K562 (cell line): ENCODE measurements around the gene CHAC1. TPM values are rescaled to one million over a fixed set of nuclear protein-coding genes. Genes with fewer than 3 reads are reported as not detected.

Experiments used
- ATAC-seq: fragments of 200-7000 bp; cut with Tn5 transposase; 3 replicates; pipeline ENCODE4 v1.9.1; 2020; ENCODE audit warnings: moderate library complexity
- BruUV-seq: library from RNA; stranded (reverse); fragments of 400-500 nt; replicated peaks from 2 replicates; lab custom pipeline; 2021; lab: Mats Ljungman, UMichigan
- CTCF ChIA-PET: fragments of 300-600 bp; formaldehyde crosslinking; extraction: SDS; loops from one replicate; lab custom pipeline; 2021; ENCODE audit warnings: low intra/inter-chr PET ratio; lab: Yijun Ruan, JAX
- POLR2A ChIA-PET: fragments of 300-600, 350-650 bp; sonication (Branson Sonifier 250); formaldehyde crosslinking; extraction: SDS; loops from one replicate; lab custom pipeline; 2021; ENCODE audit warnings: antibody characterized with exemption, inconsistent platforms; lab: Yijun Ruan, JAX
- DNase-seq, 4 experiments: peaks; one replicate each; pipeline versions ENCODE4 v3.0.0 to v3.0.0-alpha.2; 2011 to 2018; ENCODE audit warnings: low spot score in 3 of 4, mixed read lengths in 3 of 4; ENCODE audit errors: extremely low read depth in 1 of 4
- FAIRE-seq: peaks from 2 replicates; lab custom pipeline; 2011; peaks lifted over from hg19 to GRCh38; lab: Jason Lieb, UNC
- H2AFZ ChIP-seq: 2 replicates; pipeline ENCODE4 v1.6.0; 2011; ENCODE audit warnings: low read depth, low read length, control low read depth, inconsistent platforms
- H3K27ac ChIP-seq: fragments of 200-600 bp; 3 replicates; pipeline ENCODE4 v1.8.0; 2011; ENCODE audit warnings: low read depth, mild to moderate bottlenecking, control low read depth, inconsistent platforms, low read length, moderate library complexity, mixed read lengths; ENCODE audit errors: extremely low read depth
- H3K27me3 ChIP-seq, 2 experiments: fragments of 300-600 bp in 1 of 2; 2 replicates in 1 of 2; 3 replicates in 1 of 2; pipeline versions ENCODE4 v1.6.0 to v1.8.0; 2011; ENCODE audit warnings: inconsistent platforms in 2 of 2, low read length in 2 of 2, mild to moderate bottlenecking in 1 of 2, mixed read lengths in 1 of 2, moderate library complexity in 1 of 2; ENCODE audit not compliant: control insufficient read depth in 2 of 2, insufficient read depth in 2 of 2
- H3K36me3 ChIP-seq: fragments of 300-600 bp; 3 replicates; pipeline ENCODE4 v1.8.0; 2011; ENCODE audit warnings: mild to moderate bottlenecking, low read length, inconsistent platforms; ENCODE audit not compliant: control insufficient read depth, insufficient read depth
- H3K4me1 ChIP-seq, 2 experiments: fragments of 200-600 bp in 1 of 2; replicated peaks in 1 of 2; 2 replicates in 1 of 2; 3 replicates in 1 of 2; pipeline versions ENCODE4 v1.5.1 to v1.8.0; 2011; ENCODE audit warnings: inconsistent platforms in 2 of 2, low read length in 2 of 2, mild to moderate bottlenecking in 1 of 2, mixed read lengths in 1 of 2, moderate library complexity in 1 of 2; ENCODE audit not compliant: control insufficient read depth in 2 of 2, insufficient read depth in 2 of 2
- H3K4me2 ChIP-seq: 2 replicates; pipeline ENCODE4 v1.6.1; 2011; ENCODE audit warnings: low read length, control low read depth, inconsistent platforms, mixed read lengths; ENCODE audit not compliant: insufficient read depth
- H3K4me3 ChIP-seq: fragments of 200-600 bp; sonication (generic), shearing (Covaris generic); 2 replicates; pipeline ENCODE4 v1.5.1; 2016; ENCODE audit warnings: control low read depth, inconsistent platforms
- H3K79me2 ChIP-seq: fragments of 200-600 bp; 3 replicates; pipeline ENCODE4 v1.8.0; 2011; ENCODE audit warnings: low read length, inconsistent platforms; ENCODE audit not compliant: control insufficient read depth, insufficient read depth
- H3K9ac ChIP-seq, 2 experiments: 2 replicates each; pipeline versions ENCODE4 v1.6.0 to v1.6.1; 2011; ENCODE audit warnings: low read depth in 2 of 2, low read length in 2 of 2, control low read depth in 1 of 2, inconsistent platforms in 1 of 2, mild to moderate bottlenecking in 1 of 2, mixed read lengths in 1 of 2; ENCODE audit not compliant: insufficient read depth in 1 of 2
- H3K9me1 ChIP-seq: one replicate; pipeline ENCODE4 v1.6.0; 2011; ENCODE audit warnings: inconsistent platforms, mild to moderate bottlenecking, low read length, moderate library complexity; ENCODE audit not compliant: control insufficient read depth, insufficient read depth
- H3K9me3 ChIP-seq: replicated peaks from 2 replicates; pipeline ENCODE4 v1.5.1; 2011; ENCODE audit warnings: low read depth, low read length, inconsistent platforms; ENCODE audit not compliant: control insufficient read depth, insufficient read depth
- H4K20me1 ChIP-seq: replicated peaks from 2 replicates; pipeline ENCODE4 v1.6.1; 2011; ENCODE audit warnings: low read length, inconsistent platforms, mixed read lengths; ENCODE audit not compliant: control insufficient read depth, insufficient read depth
- ARNT ChIP-seq, 2 experiments: fragments of 450-650 bp; IDR thresholded peaks; 2 replicates each; pipeline ENCODE4 v1.6.1; 2016; ENCODE audit warnings: mild to moderate bottlenecking in 1 of 2
- CHD2 ChIP-seq: IDR thresholded peaks from 2 replicates; pipeline ENCODE4 v1.6.1; 2011; ENCODE audit warnings: low read depth, low read length
- CREBBP ChIP-seq: IDR thresholded peaks from one replicate; pipeline ENCODE4 v1.6.1; 2012; ENCODE audit warnings: low read depth, mild to moderate bottlenecking, control low read depth, inconsistent platforms, low read length
- ESRRA ChIP-seq: fragments of 450-650 bp; IDR thresholded peaks from 2 replicates; pipeline ENCODE4 v1.6.1; 2014; ENCODE audit warnings: low read depth, mild to moderate bottlenecking, moderate library complexity, borderline replicate concordance
- HOXB6 ChIP-seq: fragments of 250-450 bp; sonication (Bioruptor Pico); IDR thresholded peaks from 2 replicates; pipeline ENCODE4 v1.5.1; 2022; ENCODE audit warnings: mild to moderate bottlenecking, borderline replicate concordance
- RBM34 ChIP-seq: fragments of 200-400 bp; formaldehyde crosslinking; IDR thresholded peaks from 2 replicates; pipeline ENCODE4 v1.6.1; 2018; ENCODE audit warnings: low read length, borderline replicate concordance; ENCODE audit not compliant: insufficient read depth
- ZBED1 ChIP-seq: IDR thresholded peaks from 2 replicates; pipeline ENCODE4 v1.6.1; 2014
- ZNF174 ChIP-seq: fragments of 250-450 bp; sonication (Bioruptor Pico); IDR thresholded peaks from 2 replicates; pipeline ENCODE4 v1.4.0; 2020; ENCODE audit warnings: mild to moderate bottlenecking
- ZNF282 ChIP-seq: sonication (generic); formaldehyde crosslinking; IDR thresholded peaks from 2 replicates; pipeline ENCODE4 v1.8.1; 2023; ENCODE audit warnings: missing genetic modification reagents
- ZNF347 ChIP-seq: fragments of 450-650 bp; formaldehyde crosslinking; IDR thresholded peaks from 2 replicates; pipeline ENCODE4 v1.4.0; 2020; ENCODE audit warnings: low read depth, mild to moderate bottlenecking, moderate library complexity
- ZNF764 ChIP-seq: fragments of 250-450 bp; sonication (Bioruptor Pico); IDR thresholded peaks from 2 replicates; pipeline ENCODE4 v1.4.0; 2020; ENCODE audit warnings: low read depth, mild to moderate bottlenecking, moderate library complexity
- WGBS: fragments of 100-300 bp; shearing (Covaris generic); methylation state at CpG from one replicate; pipeline ENCODE4 v1.1.6; 2016; ENCODE audit warnings: low coverage, mixed read lengths; ENCODE audit not compliant: insufficient coverage; ENCODE audit errors: missing lambda C conversion rate; 5-methylcytosine and 5-hydroxymethylcytosine counted together
- in situ Hi-C: fragments of 300-500 bp; cut with MboI; formaldehyde crosslinking; loops from 4 replicates; pipeline ENCODE4 v1.15.0; 2018; ENCODE audit warnings: inconsistent platforms, mixed read lengths
- intact Hi-C: fragments of 100-400 bp; cut with micrococcal nuclease; formaldehyde crosslinking; loops from 2 replicates; pipeline ENCODE4 v1.14.2; 2022
- polyA plus RNA-seq, 8 experiments: library from polyadenylated mRNA; depleted of rRNA in 4 of 8; stranded (reverse) in 5 of 8; unstranded in 3 of 8; fragments of >200 nt; fragmentation: Nextera tagmentation in 2 of 8; fragmentation: Illumina TruSeq in 1 of 8; extraction: Ambion mirVana in 2 of 8; extraction: Trizol in 1 of 8; gene quantifications; 2 replicates each; pipeline versions ENCODE4 v1.2.1 to v1.2.3, GENCODE V29; 2011 to 2014; ENCODE audit warnings: inconsistent platforms in 1 of 8, missing spikeins in 1 of 8
- total RNA-seq, 7 experiments: library from RNA; depleted of rRNA in 6 of 7; stranded (reverse); fragments of >200 nt in 6 of 7; fragmentation: Illumina TruSeq in 2 of 7; extraction: Trizol in 2 of 7; gene quantifications; 2 replicates each; pipeline versions ENCODE4 v1.2.1 to v1.2.3, GENCODE V29; 2011 to 2021; ENCODE audit warnings: low replicate concordance in 1 of 7
- TF ChIP-seq, protein P1 (sequence below): sonication (generic); formaldehyde crosslinking; IDR thresholded peaks from 2 replicates; pipeline ENCODE4 v1.8.0; 2023; ENCODE audit warnings: mild to moderate bottlenecking, missing genetic modification reagents
- TF ChIP-seq, protein P2 (sequence below), 2 experiments: fragments of 250-450 bp in 1 of 2; fragments of 450-650 bp in 1 of 2; sonication (Bioruptor Pico) in 1 of 2; IDR thresholded peaks; 2 replicates each; pipeline versions ENCODE4 v1.6.1 to v1.8.0; 2016 to 2021; ENCODE audit warnings: mild to moderate bottlenecking in 2 of 2, moderate library complexity in 2 of 2, missing compliant biosample characterization in 1 of 2, missing genetic modification characterization in 1 of 2
- TF ChIP-seq, protein P3 (sequence below): IDR thresholded peaks from 3 replicates; pipeline ENCODE4 v1.6.1; 2011; ENCODE audit warnings: borderline replicate concordance, mild to moderate bottlenecking; ENCODE audit not compliant: insufficient read length, insufficient read depth
- TF ChIP-seq, protein P4 (sequence below): sonication (generic); formaldehyde crosslinking; IDR thresholded peaks from 2 replicates; pipeline ENCODE4 v1.8.0; 2023; ENCODE audit warnings: mild to moderate bottlenecking, missing genetic modification reagents

Gene CHAC1
- total and polyA plus RNA-seq, 9 of the 15 experiments (the other 6 are each of a cell fraction or from before 2014, with no cell fraction given), result 0.47 to 39.0 (median 7.5) TPM

DNA sequence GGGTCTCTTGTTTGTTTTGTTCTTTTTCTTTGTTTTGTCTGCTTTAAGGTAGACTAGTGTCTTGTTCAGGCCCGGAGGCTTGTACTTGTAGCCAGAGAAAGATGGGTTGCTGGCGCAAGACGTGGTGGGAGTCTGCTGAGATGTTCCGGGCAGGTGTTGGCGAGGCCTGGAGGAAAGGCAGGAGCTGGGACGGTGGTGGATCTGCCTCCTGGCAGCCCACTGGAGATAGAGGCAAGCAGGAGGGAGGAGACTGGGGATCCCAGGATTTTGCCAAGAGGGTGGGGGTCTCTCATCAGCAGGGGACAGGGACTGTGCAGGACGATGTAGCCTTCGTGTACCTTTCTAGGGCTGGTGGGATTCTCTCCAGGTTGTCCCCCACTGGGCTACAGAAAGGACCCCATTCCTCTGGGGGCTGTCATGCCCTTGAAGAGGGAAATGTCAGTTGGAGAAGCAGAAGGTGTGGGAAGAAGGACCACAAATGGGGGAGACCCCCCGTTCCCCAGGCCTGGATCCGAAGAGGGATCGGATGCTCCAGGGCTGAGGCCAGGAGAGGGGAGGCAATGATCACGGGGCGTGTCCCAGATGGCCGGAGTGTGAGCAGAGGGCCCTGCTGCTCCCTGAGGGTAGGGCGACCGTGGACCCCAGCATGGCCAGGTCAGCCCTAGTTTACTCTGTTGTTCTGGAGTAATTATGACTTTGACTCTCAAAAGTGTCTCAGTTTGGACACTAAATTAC lies 7.0 kb downstream of the CHAC1 start:
- Histone ChIP-seq H3K4me1 (peaks cover 7 to 30% of the 10 kb centered on the region in 2 experiments; a peak in 4 of 5 replicates), H3K27me3 (no peaks in the 10 kb centered on the region), H3K9ac (no peak overlapping the region), H3K4me3 (no peak overlapping the region), H4K20me1 (peaks cover 5% of the 10 kb centered on the region; the same call in 1 of the 2 replicates), H3K36me3 (no peaks in the 10 kb centered on the region), H3K9me1 (peaks cover 2% of the 10 kb centered on the region), H3K9me3 (no peaks in the 10 kb centered on the region), H3K79me2 (no peaks in the 10 kb centered on the region), H3K27ac (no peak overlapping the region), H2AFZ (peak overlapping the region; percentile 62; the same call in 1 of the 2 replicates), H3K4me2 (no peak overlapping the region)
- DNase-seq (no peak), ATAC-seq (no peak), FAIRE-seq (no peak)
- intact Hi-C loops, result no loop called here
- in situ Hi-C loops, result no loop called here
- BruUV-seq, result no TSS peak
- 56% methylated on average over 13 of the region's 16 CpGs for WGBS
- POLR2A ChIA-PET, result interaction anchor here (0.6 to 1.4 kb wide), 3 partner anchors 14 to 264 kb away, joined by 3 to 4 read pairs (median 3); no protein-coding TSS in a partner anchor
- CTCF ChIA-PET, result no interaction called here
- TF ChIP-seq RBM34 (no peak), HOXB6 (CRISPR knock-in tag) (no peak), CHD2 (no peak), ZNF347 (no peak), ARNT (IDR thresholded peaks at IDR 0.05) (no peak), ZNF282 (CRISPR knock-in tag) (no peak), CREBBP (no peak), ESRRA (no peak), ZBED1 (no peak), ZNF764 (no peak), ZNF174 (CRISPR knock-in tag) (no peak)
- TF ChIP-seq, protein P1, sequence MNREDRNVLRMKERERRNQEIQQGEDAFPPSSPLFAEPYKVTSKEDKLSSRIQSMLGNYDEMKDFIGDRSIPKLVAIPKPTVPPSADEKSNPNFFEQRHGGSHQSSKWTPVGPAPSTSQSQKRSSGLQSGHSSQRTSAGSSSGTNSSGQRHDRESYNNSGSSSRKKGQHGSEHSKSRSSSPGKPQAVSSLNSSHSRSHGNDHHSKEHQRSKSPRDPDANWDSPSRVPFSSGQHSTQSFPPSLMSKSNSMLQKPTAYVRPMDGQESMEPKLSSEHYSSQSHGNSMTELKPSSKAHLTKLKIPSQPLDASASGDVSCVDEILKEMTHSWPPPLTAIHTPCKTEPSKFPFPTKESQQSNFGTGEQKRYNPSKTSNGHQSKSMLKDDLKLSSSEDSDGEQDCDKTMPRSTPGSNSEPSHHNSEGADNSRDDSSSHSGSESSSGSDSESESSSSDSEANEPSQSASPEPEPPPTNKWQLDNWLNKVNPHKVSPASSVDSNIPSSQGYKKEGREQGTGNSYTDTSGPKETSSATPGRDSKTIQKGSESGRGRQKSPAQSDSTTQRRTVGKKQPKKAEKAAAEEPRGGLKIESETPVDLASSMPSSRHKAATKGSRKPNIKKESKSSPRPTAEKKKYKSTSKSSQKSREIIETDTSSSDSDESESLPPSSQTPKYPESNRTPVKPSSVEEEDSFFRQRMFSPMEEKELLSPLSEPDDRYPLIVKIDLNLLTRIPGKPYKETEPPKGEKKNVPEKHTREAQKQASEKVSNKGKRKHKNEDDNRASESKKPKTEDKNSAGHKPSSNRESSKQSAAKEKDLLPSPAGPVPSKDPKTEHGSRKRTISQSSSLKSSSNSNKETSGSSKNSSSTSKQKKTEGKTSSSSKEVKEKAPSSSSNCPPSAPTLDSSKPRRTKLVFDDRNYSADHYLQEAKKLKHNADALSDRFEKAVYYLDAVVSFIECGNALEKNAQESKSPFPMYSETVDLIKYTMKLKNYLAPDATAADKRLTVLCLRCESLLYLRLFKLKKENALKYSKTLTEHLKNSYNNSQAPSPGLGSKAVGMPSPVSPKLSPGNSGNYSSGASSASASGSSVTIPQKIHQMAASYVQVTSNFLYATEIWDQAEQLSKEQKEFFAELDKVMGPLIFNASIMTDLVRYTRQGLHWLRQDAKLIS (CRISPR knock-in tag), result no peak
- TF ChIP-seq, protein P2, sequence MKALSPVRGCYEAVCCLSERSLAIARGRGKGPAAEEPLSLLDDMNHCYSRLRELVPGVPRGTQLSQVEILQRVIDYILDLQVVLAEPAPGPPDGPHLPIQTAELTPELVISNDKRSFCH (CRISPR knock-in tag; IDR thresholded peaks at IDR 0.05), result no peak
- TF ChIP-seq, protein P2 (tag; IDR thresholded peaks at IDR 0.05), result no peak
- TF ChIP-seq, protein P3, sequence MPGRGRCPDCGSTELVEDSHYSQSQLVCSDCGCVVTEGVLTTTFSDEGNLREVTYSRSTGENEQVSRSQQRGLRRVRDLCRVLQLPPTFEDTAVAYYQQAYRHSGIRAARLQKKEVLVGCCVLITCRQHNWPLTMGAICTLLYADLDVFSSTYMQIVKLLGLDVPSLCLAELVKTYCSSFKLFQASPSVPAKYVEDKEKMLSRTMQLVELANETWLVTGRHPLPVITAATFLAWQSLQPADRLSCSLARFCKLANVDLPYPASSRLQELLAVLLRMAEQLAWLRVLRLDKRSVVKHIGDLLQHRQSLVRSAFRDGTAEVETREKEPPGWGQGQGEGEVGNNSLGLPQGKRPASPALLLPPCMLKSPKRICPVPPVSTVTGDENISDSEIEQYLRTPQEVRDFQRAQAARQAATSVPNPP, result no peak
- TF ChIP-seq, protein P4, sequence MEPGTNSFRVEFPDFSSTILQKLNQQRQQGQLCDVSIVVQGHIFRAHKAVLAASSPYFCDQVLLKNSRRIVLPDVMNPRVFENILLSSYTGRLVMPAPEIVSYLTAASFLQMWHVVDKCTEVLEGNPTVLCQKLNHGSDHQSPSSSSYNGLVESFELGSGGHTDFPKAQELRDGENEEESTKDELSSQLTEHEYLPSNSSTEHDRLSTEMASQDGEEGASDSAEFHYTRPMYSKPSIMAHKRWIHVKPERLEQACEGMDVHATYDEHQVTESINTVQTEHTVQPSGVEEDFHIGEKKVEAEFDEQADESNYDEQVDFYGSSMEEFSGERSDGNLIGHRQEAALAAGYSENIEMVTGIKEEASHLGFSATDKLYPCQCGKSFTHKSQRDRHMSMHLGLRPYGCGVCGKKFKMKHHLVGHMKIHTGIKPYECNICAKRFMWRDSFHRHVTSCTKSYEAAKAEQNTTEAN (CRISPR knock-in tag), result no peak
